Measurements from ENCODE around the gene NT5M. TPM values are rescaled to one million over a fixed set of nuclear protein-coding genes. Genes with fewer than 3 reads are reported as not detected.

NT5M gene
- total and polyA plus RNA-seq, 9 of the 15 experiments (the other 6 are each of a cell fraction or from before 2014, with no cell fraction given), result 0.24 to 10.1 (median 3.4) TPM

DNA sequence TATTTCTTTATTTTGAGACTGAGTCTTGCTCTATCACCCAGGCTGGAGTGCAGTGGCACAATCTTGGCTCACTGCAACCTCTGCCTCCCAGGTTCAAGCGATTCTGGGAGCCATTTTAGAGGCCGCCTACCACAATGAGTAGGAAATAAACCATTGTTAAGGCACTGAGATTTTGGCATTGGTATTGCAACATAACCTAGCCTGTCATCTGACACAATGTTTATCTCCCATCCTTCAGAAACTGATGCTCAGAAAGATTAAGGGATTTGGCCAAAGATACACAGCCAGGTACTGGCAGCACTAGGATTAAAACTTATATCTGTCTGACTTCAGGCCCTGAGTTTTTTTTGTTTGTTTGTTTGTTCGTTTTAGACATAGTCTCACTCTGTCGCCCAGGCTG lies 14.1 kb upstream of the NT5M start:
- Histone ChIP-seq H3K9me3 (replicated peaks; ENCODE audit: control insufficient read depth, insufficient read depth, low read depth, low read length) (no peaks in the 10 kb centered on the region), H2AFZ (ENCODE audit: low read depth, low read length) (no peak overlapping the region), H3K9me1 (ENCODE audit: control insufficient read depth, insufficient read depth, low read length) (no peaks in the 10 kb centered on the region), H3K79me2 (ENCODE audit: control insufficient read depth, insufficient read depth, low read length) (no peaks in the 10 kb centered on the region), H3K27me3 (ENCODE audit: control insufficient read depth in 2 of 2, insufficient read depth in 2 of 2, low read length in 2 of 2) (no peaks in the 10 kb centered on the region), H3K27ac (ENCODE audit: extremely low read depth, low read depth, low read length) (no peak overlapping the region), H3K36me3 (ENCODE audit: control insufficient read depth, insufficient read depth, low read length) (no peaks in the 10 kb centered on the region), H3K4me2 (ENCODE audit: insufficient read depth, low read length) (no peak overlapping the region), H3K4me3 (no peak overlapping the region), H4K20me1 (replicated peaks; ENCODE audit: control insufficient read depth, insufficient read depth, low read length) (no peaks in the 10 kb centered on the region), H3K9ac (ENCODE audit: insufficient read depth in 1 of 2, low read depth in 2 of 2, low read length in 2 of 2) (no peak overlapping the region), H3K4me1 (replicated peaks in 1 of 2; ENCODE audit: control insufficient read depth in 2 of 2, insufficient read depth in 2 of 2, low read length in 2 of 2) (no peaks in the 10 kb centered on the region; a peak in 1 of 5 replicates)
- FAIRE-seq (no peak), ATAC-seq (no peak), DNase-seq (ENCODE audit: extremely low read depth in 1 of 4, low spot score in 3 of 4) (no peak)
- intact Hi-C loops (cut with micrococcal nuclease) (no loop called here), in situ Hi-C loops (cut with MboI) (no loop called here)
- BruUV-seq (replicated peaks), result no TSS peak
- TF ChIP-seq CEBPG (CRISPR knock-in tag; IDR thresholded peaks at IDR 0.05), result no peak
- peak in 1 of 2 experiments; percentile 45; a peak in 1 of 4 replicates for TF ChIP-seq CEBPG (tag; conservative IDR thresholded peaks at IDR 0.05 in 1 of 2, IDR thresholded peaks at IDR 0.05 in 1 of 2)
- TF ChIP-seq HNRNPUL1 (IDR thresholded peaks at IDR 0.05; ENCODE audit: low read length), result no peak
- TF ChIP-seq CBFA2T2 (conservative IDR thresholded peaks at IDR 0.05), result 0 out of 2 replicates have a peak, but pooled peaks have one; percentile 21
- TF ChIP-seq CEBPB (tag; IDR thresholded peaks at IDR 0.05), result peak; percentile 77
- TF ChIP-seq CBFA2T3 (IDR thresholded peaks at IDR 0.05), result peak; percentile 40; the same call in 1 of the 2 replicates
- TF ChIP-seq, protein P1, sequence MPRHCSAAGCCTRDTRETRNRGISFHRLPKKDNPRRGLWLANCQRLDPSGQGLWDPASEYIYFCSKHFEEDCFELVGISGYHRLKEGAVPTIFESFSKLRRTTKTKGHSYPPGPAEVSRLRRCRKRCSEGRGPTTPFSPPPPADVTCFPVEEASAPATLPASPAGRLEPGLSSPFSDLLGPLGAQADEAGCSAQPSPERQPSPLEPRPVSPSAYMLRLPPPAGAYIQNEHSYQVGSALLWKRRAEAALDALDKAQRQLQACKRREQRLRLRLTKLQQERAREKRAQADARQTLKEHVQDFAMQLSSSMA (CRISPR knock-in tag; IDR thresholded peaks at IDR 0.05), result no peak
- no peak for TF ChIP-seq ARNT (IDR thresholded peaks at IDR 0.05)
- peak; percentile 30; the same call in 1 of the 2 replicates for TF ChIP-seq TAL1 (IDR thresholded peaks at IDR 0.05)
- peak; percentile 14; the same call in 1 of the 2 replicates for TF ChIP-seq ARID1B (IDR thresholded peaks at IDR 0.05)
- 52% methylated on average over 4 of the region's 4 CpGs for WGBS (ENCODE audit: insufficient coverage, low coverage, missing lambda C conversion rate)
- POLR2A ChIA-PET, result no interaction called here
- CTCF ChIA-PET (ENCODE audit: low intra/inter-chr PET ratio), result no interaction called here

Data from K562 (cell line).